ENCODE measurements around the gene GNB1.
"Not testable (repeated sequence)": the region's sequence is repeated elsewhere in the genome, so short reads cannot be mapped to it uniquely, and the experiment has no call there.

DNA sequence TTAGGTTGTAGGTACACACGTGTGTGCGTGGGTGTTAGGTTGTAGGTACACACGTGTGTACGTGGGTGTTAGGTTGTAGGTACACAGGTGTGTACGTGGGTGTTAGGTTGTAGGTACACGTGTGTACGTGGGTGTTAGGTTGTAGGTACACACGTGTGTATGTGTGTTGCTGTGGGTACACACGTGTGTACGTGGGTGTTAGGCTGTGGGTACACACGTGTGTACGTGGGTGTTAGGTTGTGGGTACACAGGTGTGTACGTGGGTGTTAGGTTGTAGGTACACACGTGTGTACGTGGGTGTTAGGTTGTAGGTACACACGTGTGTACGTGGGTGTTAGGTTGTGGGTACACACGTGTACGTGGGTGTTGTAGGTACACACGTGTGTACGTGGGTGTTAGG lies 44.0 kb upstream of the GNB1 start:
- not testable (repeated sequence) for TF ChIP-seq ETV6 (CRISPR knock-in tag; IDR thresholded peaks at IDR 0.05); ATF1 (CRISPR knock-in tag; IDR thresholded peaks at IDR 0.05); NFYB (CRISPR knock-in tag; conservative IDR thresholded peaks at IDR 0.05; ENCODE audit: low read depth); MAX (CRISPR knock-in tag; IDR thresholded peaks at IDR 0.05); RELA (CRISPR knock-in tag; IDR thresholded peaks at IDR 0.05; ENCODE audit: borderline replicate concordance); RORB (CRISPR knock-in tag; IDR thresholded peaks at IDR 0.05); NR2C2 (CRISPR knock-in tag; IDR thresholded peaks at IDR 0.05)
- TF ChIP-seq, protein P1, sequence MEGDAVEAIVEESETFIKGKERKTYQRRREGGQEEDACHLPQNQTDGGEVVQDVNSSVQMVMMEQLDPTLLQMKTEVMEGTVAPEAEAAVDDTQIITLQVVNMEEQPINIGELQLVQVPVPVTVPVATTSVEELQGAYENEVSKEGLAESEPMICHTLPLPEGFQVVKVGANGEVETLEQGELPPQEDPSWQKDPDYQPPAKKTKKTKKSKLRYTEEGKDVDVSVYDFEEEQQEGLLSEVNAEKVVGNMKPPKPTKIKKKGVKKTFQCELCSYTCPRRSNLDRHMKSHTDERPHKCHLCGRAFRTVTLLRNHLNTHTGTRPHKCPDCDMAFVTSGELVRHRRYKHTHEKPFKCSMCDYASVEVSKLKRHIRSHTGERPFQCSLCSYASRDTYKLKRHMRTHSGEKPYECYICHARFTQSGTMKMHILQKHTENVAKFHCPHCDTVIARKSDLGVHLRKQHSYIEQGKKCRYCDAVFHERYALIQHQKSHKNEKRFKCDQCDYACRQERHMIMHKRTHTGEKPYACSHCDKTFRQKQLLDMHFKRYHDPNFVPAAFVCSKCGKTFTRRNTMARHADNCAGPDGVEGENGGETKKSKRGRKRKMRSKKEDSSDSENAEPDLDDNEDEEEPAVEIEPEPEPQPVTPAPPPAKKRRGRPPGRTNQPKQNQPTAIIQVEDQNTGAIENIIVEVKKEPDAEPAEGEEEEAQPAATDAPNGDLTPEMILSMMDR (IDR thresholded peaks at IDR 0.05), result not testable (repeated sequence)

Measured in WTC11 (cell line).